Panc1 (cell line): ENCODE results near the gene SLC35D3. TPM values are rescaled to one million over a fixed set of nuclear protein-coding genes. Genes with fewer than 3 reads are reported as not detected.
"Not testable (repeated sequence)": the region's sequence is repeated elsewhere in the genome, so short reads cannot be mapped to it uniquely, and the experiment has no call there.

Experiments
- ATAC-seq: fragments of 200-7000 bp; cut with Tn5 transposase; 2 replicates; pipeline ENCODE4 v1.9.1; 2020; ENCODE audit warnings: mild to moderate bottlenecking, moderate library complexity
- BruUV-seq: library from RNA; stranded (reverse); fragments of 400-500 nt; replicated peaks from 2 replicates; lab custom pipeline; 2021; lab: Mats Ljungman, UMichigan
- CTCF ChIA-PET: fragments of 300-600 bp; sonication (Branson Sonifier 250); formaldehyde crosslinking; loops from one replicate; lab custom pipeline; 2022; ENCODE audit warnings: antibody characterized with exemption; lab: Charles Lee
- POLR2A ChIA-PET: fragments of 300-600 bp; sonication (Branson Sonifier 250); formaldehyde crosslinking; loops from one replicate; lab custom pipeline; 2022; ENCODE audit warnings: antibody characterized with exemption; lab: Charles Lee
- DNase-seq: peaks from one replicate; pipeline ENCODE4 v3.0.0-alpha.2; 2010; ENCODE audit warnings: low read depth, low spot score
- H3K27ac ChIP-seq: 2 replicates; pipeline ENCODE4 v1.5.1; 2011; ENCODE audit warnings: mild to moderate bottlenecking, low read length, inconsistent platforms
- H3K27me3 ChIP-seq: fragments of 200-500 bp; sonication (Bioruptor generic); 2 replicates; pipeline ENCODE4 v1.6.0; 2014; ENCODE audit warnings: low read length, inconsistent platforms; ENCODE audit not compliant: control insufficient read depth, insufficient read depth
- H3K36me3 ChIP-seq: fragments of 200-500 bp; sonication (Bioruptor generic); 2 replicates; pipeline ENCODE4 v1.5.1; 2014; ENCODE audit warnings: inconsistent platforms, mild to moderate bottlenecking, low read length, moderate library complexity; ENCODE audit not compliant: control insufficient read depth, insufficient read depth
- H3K4me1 ChIP-seq: 2 replicates; pipeline ENCODE4 v1.5.1; 2011; ENCODE audit warnings: inconsistent platforms, mild to moderate bottlenecking, low read length, moderate library complexity; ENCODE audit not compliant: control insufficient read depth, insufficient read depth
- H3K4me3 ChIP-seq, 2 experiments: 2 replicates each; pipeline ENCODE4 v1.5.1; 2011 to 2012; ENCODE audit warnings: low read depth in 2 of 2, low read length in 2 of 2, mild to moderate bottlenecking in 2 of 2, inconsistent platforms in 1 of 2, moderate library complexity in 1 of 2
- H3K9me3 ChIP-seq: fragments of 200-500 bp; sonication (Bioruptor generic); 2 replicates; pipeline ENCODE4 v1.5.1; 2014; ENCODE audit warnings: low read depth, mild to moderate bottlenecking, inconsistent platforms, low read length, moderate library complexity; ENCODE audit not compliant: control insufficient read depth, insufficient read depth
- CTCF ChIP-seq: fragments of 450-650 bp; IDR thresholded peaks from 2 replicates; pipeline ENCODE4 v1.5.1; 2017; ENCODE audit warnings: mild to moderate bottlenecking
- POLR2AphosphoS5 ChIP-seq: IDR thresholded peaks from 2 replicates; pipeline ENCODE4 v1.6.1; 2012; ENCODE audit warnings: mild to moderate bottlenecking, low read depth, low read length, moderate library complexity
- REST ChIP-seq, 2 experiments: IDR thresholded peaks; 2 replicates each; pipeline ENCODE4 v1.6.1; 2011 to 2012; ENCODE audit warnings: low read depth in 2 of 2, control low read depth in 1 of 2, low read length in 1 of 2, mild to moderate bottlenecking in 1 of 2, moderate library complexity in 1 of 2; ENCODE audit not compliant: insufficient read depth in 1 of 2
- SIN3A ChIP-seq: IDR thresholded peaks from 2 replicates; pipeline ENCODE4 v1.6.1; 2012; ENCODE audit warnings: low read depth, mild to moderate bottlenecking, low read length, moderate library complexity, borderline replicate concordance; ENCODE audit not compliant: insufficient read depth
- TCF7L2 ChIP-seq: IDR thresholded peaks from 2 replicates; pipeline ENCODE4 v1.6.1; 2011; ENCODE audit warnings: mild to moderate bottlenecking, low read depth, low read length, inconsistent platforms
- in situ Hi-C: cut with HindIII; loops from 2 replicates; pipeline ENCODE4 v1.10.0; 2016; ENCODE audit warnings: low sequenced_read_pairs, low pct_unique_long_range_greater_than_20kb
- intact Hi-C: fragments of 100-400 bp; cut with micrococcal nuclease; formaldehyde crosslinking; loops from one replicate; pipeline ENCODE4 v1.10.0; 2022; ENCODE audit not compliant: unreplicated experiment
- total RNA-seq: library from RNA; stranded (reverse); gene quantifications from one replicate; pipeline ENCODE4 v1.2.1, GENCODE V29; 2021; ENCODE audit not compliant: unreplicated experiment

The SLC35D3 gene
- total RNA-seq, 1 experiment from 2014 or later = not detected

DNA sequence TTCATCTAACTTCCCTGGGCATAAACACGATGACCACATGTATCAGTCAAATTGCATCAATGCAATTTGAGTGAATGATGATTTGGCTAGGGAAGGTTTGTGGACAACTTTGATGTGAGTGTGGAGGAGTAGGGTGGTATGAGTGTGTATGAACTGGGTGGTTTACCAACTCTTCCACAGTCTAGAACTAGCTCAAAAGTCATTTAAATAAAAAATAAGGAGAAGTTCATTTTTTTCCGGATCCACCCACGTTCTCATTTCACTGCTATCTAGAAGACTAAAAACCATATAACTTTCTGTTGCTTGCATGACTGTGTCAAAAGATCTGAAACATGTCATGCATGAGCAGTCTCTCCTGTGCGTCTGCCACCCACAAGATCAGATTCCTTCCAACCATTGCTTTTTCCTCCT, 23.6 kb downstream of the SLC35D3 start:
- Histone ChIP-seq H3K27me3 (peaks cover 3% of the 10 kb centered on the region; the same call in 1 of the 2 replicates), H3K9me3 (no peaks in the 10 kb centered on the region), H3K27ac (no peak overlapping the region), H3K4me3 (no peak overlapping the region), H3K36me3 (no peaks in the 10 kb centered on the region), H3K4me1 (no peaks in the 10 kb centered on the region)
- no TSS peak for BruUV-seq
- ATAC-seq (no peak), DNase-seq (no peak)
- intact Hi-C loops (no loop called here), in situ Hi-C loops (no loop called here)
- ChIA-PET POLR2A (no interaction called here), CTCF (no interaction called here)
- TF ChIP-seq TCF7L2 = no peak
- TF ChIP-seq REST (IDR thresholded peaks at IDR 0.05; ENCODE audit: insufficient read depth in 1 of 2, low read depth in 2 of 2, low read length in 1 of 2) = no peak
- TF ChIP-seq POLR2AphosphoS5 = no peak
- no peak for TF ChIP-seq SIN3A
- no peak for TF ChIP-seq CTCF

DNA sequence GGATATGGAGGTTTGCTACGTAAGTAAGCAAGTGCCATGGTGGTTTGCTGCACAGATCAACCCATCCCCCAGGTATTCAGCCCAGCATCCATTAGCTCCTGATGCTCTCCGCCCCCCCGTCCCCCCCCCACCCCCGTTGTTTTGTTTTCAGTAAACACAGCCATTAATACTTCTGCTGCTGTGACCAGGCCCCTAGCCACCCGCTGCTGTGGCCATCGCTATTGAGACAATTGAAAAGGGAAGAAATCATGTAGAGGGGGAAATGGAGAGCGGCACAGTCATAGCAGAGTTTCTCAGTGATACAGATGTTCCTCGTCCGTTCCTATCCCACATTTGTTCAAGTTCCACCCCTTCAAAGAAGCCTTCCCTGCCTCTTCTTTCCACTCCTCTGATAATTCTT, 24.9 kb downstream of the SLC35D3 start:
- Histone ChIP-seq H3K27ac (no peak overlapping the region), H3K9me3 (no peaks in the 10 kb centered on the region), H3K4me3 (no peak overlapping the region), H3K36me3 (no peaks in the 10 kb centered on the region), H3K27me3 (peaks cover 3% of the 10 kb centered on the region; the same call in 1 of the 2 replicates), H3K4me1 (no peaks in the 10 kb centered on the region)
- DNase-seq = no peak
- TF ChIP-seq POLR2AphosphoS5 (no peak), TCF7L2 (no peak), REST (IDR thresholded peaks at IDR 0.05; ENCODE audit: insufficient read depth in 1 of 2, low read depth in 2 of 2, low read length in 1 of 2) (no peak)
- ATAC-seq = no peak
- no TSS peak for BruUV-seq
- POLR2A ChIA-PET = no interaction called here
- CTCF ChIA-PET = no interaction called here
- in situ Hi-C loops (no loop called here), intact Hi-C loops (no loop called here)

- H3K27ac ChIP-seq, ATAC-seq, BruUV-seq, H3K27me3 ChIP-seq, CTCF ChIA-PET, POLR2A ChIA-PET, H3K4me3 ChIP-seq, H3K9me3 ChIP-seq, H3K36me3 ChIP-seq, H3K4me1 ChIP-seq, in situ Hi-C loops, intact Hi-C loops, DNase-seq: not testable (repeated sequence)
Measured at GRCh38 chr6:136949957-136950356, 27.9 kb downstream of the SLC35D3 start.
